HG03280 (cell line): ENCODE data around the gene PHLDB2.

Source experiments
- ATAC-seq: cut with Tn5 transposase; IDR thresholded peaks from one replicate; pipeline ENCODE4 v1.9.1; 2021; ENCODE audit warnings: mild to moderate bottlenecking, moderate library complexity; ENCODE audit not compliant: unreplicated experiment

Gene PHLDB2

DNA sequence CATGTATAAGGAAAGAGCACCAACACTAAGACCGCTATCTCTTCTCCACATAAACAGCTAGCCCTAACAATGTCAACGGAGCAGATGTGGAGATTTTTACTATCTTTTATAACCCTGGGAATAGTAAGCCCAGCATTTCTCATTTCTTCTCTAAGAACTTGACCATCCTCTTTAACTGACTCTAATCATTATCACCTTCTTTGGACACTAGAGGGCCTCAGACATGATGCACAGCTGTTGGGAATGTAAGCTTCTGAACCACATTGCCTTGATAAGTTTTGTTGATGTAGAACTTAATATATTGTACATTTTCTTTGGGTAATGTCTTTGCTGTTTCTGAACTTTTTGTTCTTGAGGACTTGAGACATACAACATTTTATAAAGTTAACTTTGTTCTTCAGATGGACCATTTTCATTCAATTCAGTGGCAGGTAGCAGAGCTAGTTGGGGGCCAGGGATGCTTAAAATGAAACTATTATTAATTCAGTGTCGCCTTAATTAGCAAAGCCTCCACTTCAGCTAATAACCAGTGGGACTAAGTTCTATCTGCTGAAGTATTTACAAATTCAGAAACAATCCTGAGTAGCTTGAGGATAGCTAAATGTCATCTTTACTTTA, 130.1 kb downstream of the PHLDB2 start:
- ATAC-seq: peak; percentile 87

DNA sequence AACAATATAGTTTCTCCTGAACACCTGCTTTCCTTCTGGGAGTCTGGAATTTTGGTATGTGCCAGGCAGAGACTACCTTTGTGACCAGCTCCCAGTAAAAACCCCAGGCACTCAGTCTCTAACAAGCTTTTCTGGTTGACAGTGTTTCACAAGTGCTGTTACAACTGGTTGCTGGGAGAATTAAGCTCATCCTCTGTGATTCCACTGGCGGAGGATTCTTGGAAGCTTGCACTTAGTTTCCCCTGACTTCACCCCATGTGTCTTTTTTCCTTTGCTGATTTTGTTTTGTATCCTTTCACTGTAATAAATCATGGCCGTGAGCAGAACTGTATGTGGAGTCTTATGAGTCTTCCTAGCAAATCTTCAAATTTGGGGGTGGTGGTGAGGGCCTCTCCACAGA, 134.0 kb downstream of the PHLDB2 start:
- ATAC-seq: no peak

GRCh38 chr3:111998636-111999483, 139.8 kb downstream of the PHLDB2 start, which contains the start of gene TAGLN3:
Gene TAGLN3, plus strand, starts transcription at chr3:111998922. Its CDS starts 501 bp downstream, at chr3:111999423.
- peak; percentile 45 for ATAC-seq

GRCh38 chr3:111999484-112000324, 140.6 kb downstream of the PHLDB2 start:
- ATAC-seq: peak; percentile 31

GRCh38 chr3:112000367-112000771, 141.3 kb downstream of the PHLDB2 start:
- no peak for ATAC-seq

GRCh38 chr3:112000966-112001365, 141.9 kb downstream of the PHLDB2 start:
- ATAC-seq: no peak

- no peak for ATAC-seq
Observed at GRCh38 chr3:112001526-112001925, 142.5 kb downstream of the PHLDB2 start.

DNA sequence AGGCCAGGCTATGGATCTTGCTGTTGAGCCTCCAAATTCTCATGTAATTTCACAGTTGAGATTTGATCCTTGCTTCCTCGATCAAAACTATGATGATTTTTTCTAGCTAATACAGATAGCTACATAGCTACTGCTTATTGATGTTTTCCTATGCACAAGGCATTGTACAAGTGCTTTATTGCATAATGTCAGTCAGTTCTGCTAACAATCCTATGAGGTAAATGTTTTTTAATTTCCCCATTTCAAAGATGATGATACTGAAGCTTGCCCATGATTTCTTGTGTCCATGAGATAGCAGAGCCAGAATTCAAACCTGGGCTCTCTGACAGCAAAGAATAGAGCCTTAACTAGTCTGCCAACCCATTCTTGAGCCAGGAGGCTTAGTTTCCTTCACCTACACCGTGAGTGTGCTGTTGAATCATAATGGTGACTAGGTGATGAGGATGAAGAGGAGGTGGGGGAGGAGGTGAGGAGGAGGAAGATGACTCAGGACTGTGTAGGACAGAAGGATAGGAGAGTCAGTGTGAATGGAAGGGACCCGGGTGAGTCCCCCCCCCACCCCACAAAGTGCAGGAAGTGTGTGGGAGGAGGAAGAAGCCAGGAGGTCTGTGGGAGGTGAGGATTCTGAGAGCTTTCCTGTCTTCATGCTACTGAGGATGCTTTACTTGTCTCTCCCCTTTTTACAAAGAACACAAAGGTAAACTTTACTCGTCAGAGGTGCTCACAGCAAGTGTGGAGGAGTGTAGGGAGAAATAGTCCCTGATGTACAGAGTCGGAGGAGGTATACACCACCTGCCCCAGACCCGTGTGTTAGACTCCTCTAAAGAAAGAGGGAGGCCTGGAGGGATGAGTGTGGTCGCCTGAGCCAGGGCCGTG, 143.3 kb downstream of the PHLDB2 start:
- no peak for ATAC-seq

DNA sequence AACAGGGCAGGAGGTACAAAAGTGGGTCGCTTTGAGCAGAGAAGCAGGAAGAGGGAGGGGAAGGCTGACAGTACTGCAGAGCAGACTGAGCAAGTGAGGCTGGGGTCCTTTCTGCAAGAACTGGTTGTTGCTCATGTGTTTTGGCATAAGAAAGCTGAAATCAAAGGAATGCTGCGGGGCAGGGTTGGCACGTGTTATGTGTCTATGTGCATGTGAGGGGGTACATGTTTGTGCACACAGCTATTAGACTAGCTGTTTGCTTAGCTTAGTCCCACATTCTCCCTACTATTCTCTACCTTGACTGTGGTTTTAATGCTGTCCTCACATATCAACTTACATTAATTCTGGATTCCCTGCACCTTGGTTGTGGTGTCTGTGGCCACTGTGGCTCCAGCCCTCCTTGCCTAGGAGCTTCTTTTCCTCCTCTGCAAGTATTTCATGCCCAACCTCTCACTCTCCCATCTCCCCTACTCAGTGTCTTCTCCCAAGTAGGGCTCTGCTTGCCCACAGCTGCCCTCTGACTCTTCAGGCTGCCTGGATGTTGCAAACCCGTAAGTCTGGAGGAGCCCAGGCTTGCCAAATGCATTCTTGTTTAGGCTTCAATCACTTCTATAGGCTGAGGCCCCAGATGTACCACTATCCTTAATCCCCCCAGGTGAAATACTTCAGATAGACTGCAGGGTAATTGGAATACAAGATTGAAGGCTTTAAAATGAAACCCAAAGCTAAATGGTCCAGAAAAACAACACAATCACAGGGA, 144.4 kb downstream of the PHLDB2 start:
- no peak for ATAC-seq

DNA sequence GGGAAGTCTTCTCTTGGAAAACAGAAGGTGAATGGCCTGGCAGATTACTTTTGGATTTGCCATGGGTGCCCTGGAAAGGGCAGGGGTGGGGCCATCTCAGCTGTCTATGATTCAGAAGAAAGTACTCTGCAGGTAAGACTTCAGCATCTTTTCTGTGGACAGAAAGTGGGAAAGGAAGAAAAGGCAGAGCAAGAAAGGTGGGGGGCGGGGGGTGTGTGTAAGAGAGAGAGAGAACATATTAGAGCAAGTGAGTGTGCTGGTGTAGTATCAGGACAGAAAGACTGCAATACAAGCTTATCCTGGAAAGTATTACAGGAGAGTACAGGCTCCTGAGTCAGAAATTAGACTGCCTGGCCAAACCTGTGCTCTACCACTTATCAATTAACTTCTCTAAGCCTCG, 145.1 kb downstream of the PHLDB2 start:
- no peak for ATAC-seq

GRCh38 chr3:112004669-112005068, 145.6 kb downstream of the PHLDB2 start:
- ATAC-seq: no peak

DNA sequence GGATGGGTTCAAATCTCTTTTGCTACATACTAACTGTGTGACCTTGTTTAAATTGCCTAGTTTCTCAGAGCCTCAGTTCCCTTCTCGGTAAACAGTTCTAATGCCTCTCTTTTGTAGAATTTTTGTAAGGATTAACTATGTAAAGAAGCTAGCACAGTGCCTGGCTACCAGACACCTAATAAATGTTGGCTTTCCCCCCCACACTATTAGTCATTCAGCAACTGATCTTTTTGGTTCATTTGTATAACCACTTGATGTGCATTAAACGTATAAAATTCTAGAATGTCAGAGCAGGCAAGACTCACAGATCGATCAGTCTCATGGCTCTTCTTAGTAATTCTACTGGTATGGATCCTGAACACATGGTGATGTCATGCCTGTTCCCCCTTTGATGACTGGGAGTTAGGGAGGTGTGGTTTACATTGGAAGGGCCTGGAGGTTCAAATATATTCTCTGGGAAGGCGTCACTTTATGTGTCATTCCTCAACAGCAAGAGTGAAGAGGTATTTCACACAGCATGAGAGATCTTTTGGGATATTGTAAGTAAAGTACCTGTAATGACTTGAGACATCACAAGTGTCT, 146.1 kb downstream of the PHLDB2 start:
- ATAC-seq: no peak

- ATAC-seq: no peak
Observed at GRCh38 chr3:112007633-112008032, 148.6 kb downstream of the PHLDB2 start.

- ATAC-seq: no peak
Observed at GRCh38 chr3:112009670-112010069, 150.6 kb downstream of the PHLDB2 start.

DNA sequence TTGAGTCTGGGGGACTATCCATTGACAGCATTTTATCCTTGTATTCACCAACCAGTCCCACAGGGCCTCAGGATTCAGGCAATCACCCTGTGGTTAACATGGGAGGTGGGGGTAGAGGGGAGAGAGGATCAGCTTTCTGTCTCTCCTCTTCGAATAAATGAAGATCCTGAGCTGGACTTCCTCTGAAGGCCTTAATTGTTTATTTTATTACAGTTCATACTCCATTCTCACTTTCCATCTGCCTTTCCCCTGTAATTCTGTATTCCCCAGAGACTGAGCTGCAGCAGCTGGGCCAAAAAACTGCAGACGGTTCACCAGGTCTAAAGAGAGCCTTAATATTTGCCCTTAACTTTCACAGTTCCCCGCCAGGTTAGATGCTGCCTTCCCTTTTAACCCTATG, 151.6 kb downstream of the PHLDB2 start:
- no peak for ATAC-seq

GRCh38 chr3:112011376-112011940, 152.4 kb downstream of the PHLDB2 start:
- ATAC-seq: no peak

DNA sequence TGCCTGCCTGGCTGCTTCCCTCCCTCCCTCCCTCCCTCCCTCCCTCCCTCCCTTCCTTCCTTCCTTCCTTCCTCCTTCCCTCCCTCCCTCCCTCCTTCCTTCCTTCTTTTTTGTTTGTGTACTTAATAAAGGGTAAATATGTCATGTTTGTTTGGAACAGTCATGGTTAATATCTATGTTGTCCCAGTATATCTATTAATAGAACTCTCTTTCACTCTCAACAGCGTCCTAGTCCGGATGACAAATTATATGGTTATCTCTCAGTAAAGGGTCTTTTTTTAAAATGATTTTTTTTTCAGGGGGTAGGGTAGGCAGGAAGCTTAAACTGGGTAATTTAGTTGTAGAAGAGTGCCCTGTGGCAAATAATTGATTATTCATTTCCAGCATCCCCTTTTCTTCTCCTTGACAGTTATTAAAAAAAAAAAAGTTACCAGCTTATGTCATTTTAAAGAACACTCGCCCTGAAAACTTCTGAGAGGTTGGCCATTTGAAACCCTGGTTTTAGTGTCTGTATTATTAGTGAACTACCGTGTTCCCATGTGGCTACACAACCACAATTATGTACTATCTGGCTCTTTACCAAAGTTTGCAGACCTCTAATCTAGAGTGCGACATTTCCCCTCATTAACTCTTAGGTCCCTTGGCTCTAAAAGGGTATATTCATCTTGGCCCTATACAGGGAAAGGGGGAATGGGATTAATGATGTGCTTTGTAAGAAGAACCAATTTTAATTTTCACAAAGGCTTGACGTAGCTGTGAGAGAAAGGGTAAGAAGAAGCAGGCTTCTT, 153.3 kb downstream of the PHLDB2 start:
- no peak for ATAC-seq

DNA sequence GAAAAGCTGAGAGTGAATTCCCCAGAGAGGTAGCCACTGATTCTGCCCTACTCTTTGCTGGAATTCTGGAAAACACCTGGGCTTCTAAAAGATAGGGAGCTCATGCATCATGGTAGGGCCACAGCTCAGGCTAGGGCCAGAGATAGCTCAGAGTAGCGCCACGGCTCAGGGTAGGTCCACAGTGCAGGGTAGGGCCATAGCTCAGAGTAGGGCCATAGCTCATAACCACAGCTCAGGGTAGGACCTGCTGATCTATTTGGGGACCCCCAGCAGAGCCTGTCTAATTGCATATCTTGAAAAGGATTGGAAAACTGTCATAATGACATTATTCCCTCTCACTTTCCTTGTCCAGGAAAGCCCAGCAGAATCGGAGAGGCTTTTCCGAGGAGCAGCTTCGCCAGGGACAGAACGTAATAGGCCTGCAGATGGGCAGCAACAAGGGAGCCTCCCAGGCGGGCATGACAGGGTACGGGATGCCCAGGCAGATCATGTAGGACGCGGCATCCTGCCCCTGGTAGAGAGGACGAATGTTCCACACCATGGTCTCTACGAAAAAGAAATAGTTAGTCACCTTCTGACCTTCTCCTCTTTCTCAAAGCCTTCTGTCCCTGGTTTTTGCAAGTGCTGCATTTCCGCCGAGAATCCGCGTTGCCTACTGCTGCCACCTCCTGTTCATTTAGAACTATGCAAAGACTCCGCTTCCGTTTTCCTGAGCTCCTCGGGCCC, 154.2 kb downstream of the PHLDB2 start:
- peak; percentile 90 for ATAC-seq
